Stimulated activated CD4-positive, alpha-beta T cell treated with anti-CD3 and anti-CD28 coated beads, Interleukin-4, amount 100 ng/mL, for 48 hours (primary cell): ENCODE data around the gene MRPS15.
A peak's percentile ranks its signal among the peaks of the same experiment; 100 is the strongest.
"Not testable (repeated sequence)": the region's sequence is repeated elsewhere in the genome, so short reads cannot be mapped to it uniquely, and the experiment has no call there.

ENCODE experiments used
- DNase-seq, 2 donors: peaks; one replicate each; pipeline ENCODE4 v3.0.0-alpha.2; 2020; ENCODE audit warnings: low read depth in 2 of 2

Gene MRPS15

DNA sequence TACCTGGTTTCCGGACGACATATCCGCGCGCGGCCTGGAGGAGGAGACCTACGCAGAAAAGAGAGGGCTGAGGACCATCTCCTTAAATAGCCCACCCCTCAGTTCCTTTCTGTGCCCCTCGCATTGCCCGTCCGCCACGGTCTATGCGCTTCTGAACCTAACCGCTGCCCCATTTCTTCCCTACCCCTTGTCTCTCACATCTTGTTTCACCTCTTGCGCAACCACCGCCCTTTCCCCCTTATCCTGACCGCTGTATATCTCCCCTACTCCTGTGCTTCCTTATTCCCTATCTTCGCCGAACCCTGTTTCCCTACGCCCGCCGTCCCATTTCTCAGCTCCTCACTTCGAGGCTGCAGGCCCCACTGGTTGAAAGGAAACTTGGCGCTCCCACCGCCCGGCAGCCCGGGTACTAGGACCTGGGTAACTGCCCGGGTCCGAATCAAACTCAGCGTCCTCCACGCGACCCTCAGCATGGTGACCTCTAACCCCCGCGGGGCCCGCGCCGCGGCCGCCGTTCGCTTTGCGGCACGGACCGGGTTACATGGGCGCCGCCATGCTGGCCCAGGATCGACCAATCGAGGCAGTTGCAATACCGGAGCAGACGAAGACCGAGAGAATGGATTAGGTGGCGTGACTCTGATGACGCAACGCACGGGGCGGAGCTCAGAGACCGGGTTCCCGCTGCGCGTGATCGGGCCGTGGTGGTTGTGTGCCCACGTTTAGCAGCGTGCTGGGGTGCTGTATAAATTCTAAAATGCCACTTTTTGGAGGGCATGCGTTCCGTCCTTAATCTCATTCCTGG is at the start of gene MRPS15:
MRPS15 (minus strand) TSS at position 582 of the 802 bp plus-strand sequence; CDS start at position 473, 109 bp downstream.
- peak; percentile 95 to 96 for DNase-seq

DNA sequence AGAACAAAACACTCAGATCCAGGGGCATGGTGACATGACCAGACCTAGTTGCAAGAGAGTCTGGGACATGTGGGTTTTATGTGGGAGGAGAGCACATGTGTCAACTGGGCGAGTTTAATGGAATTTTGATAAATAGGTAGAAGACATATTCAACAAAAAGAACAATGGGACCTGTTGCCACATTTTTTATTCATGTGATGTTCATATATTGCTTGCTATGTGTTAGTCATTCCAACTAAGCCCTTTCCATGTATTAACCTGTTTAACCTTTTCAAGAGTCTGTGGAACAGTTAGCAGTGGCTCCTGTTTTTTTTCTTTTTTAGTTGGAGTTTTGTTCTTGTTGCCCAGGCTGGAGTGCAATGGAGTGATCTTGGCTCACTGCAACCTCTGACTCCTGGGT is 48.7 kb upstream of the MRPS15 start:
- DNase-seq: no peak

DNA sequence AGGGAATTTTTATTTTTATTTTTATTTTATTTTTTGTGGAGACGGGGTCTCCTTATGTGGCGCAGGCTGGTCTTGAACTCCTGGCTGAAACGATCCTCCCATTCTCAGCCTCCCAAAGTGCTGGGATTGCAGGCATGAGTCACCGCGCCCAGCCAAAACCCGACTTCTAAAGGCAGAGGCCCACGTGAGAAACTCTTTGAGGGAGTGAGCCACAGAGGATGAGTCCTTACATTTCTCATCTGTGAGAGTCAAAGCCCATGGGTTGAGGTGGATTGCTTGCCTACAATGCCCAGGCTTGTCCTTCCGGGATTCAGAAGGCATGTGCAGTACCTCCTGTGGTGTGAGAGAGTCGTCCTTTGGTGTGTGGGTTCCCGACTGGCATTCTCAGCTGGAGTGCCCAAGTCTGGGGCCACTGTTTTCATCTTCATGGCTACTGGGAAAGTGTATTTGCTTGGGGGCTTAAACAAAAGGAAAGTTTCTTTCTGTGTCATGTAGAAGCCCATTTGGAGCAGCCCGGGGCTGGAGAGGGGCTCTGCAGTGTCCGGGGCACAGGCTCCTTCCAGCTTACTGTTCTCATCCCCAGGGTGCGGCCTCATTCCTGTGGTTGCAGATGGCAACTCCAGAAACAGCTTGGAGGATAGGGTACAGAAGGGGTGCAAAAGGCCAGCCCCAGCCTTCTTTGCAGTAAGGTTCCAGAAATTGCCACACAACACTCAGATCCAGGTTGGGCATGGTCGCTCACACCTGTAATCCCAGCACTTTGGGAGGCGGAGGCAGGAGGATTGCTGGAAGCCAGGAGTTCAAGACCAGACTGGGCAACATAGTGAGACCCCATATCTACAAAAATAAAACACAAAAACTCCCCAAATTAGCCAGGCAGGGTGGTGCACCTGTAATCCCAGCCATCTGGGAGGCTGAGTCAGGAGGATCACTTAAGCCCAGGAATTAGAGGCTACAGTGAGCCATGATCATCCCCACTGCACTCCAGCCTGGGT is 47.9 kb upstream of the MRPS15 start:
- DNase-seq: no peak

DNA sequence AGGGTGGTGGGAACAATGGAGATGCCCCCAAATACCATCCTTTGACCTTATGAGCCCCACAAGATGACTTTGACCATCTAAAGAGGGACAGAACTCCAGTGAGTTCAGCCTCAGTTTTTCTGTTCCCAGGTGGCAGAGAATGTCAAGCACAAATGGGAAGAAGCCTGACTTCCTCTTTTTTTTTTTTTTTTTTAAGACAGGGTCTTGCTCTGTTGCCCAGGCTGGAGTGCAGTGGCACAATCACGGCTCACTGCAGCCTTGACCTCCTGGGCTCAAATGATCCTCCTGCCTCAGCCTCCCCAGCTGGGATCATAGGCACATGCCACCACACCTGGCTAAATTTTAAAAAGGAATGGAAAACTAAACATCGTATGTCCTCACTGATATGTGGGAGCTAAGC is 47.0 kb upstream of the MRPS15 start:
- DNase-seq: not testable (repeated sequence)

DNA sequence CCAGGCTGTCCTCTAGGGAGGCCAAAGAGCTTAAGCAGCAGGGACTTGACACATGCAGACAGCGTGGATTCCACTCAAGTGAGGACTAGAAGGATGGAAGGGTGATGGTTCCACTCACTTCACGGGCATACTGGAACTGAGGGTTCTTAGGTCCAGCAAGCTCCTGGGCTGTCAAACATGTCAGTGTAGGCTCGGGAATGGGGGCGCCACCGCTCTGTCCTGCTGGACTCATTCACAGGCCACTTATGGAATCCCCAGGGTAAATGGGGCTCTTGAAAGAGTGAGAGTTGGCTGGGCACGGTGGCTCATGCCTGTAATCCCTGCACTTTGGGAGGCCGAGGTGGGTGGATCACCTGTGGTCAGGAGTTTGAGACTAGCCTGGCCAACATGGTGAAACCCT is 46.2 kb upstream of the MRPS15 start:
- no peak for DNase-seq

DNA sequence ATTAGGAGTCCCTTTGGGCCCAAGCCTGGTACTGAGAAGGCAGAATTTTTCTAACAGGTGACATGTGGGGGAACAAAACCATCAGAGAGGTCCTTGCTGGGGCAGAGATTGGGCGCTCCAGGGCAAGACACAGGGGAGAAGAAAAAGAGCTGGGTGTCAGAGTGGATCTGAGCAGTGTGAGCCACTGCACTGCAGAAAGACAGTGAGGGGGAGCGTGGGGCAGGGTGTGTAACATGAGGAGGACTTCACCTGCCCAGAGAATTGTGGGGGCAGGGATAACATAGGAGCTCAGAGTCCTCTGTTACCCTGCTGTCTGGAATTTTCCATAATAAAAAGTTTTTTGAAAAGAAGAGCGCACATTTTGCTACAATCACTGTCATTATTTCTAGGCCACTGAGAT is 44.1 kb upstream of the MRPS15 start:
- DNase-seq: no peak

GRCh38 chr1:36506276-36506920 is 42.2 kb upstream of the MRPS15 start:
- DNase-seq: no peak

- DNase-seq: no peak
Observed at GRCh38 chr1:36503733-36504132, 39.5 kb upstream of the MRPS15 start.

DNA sequence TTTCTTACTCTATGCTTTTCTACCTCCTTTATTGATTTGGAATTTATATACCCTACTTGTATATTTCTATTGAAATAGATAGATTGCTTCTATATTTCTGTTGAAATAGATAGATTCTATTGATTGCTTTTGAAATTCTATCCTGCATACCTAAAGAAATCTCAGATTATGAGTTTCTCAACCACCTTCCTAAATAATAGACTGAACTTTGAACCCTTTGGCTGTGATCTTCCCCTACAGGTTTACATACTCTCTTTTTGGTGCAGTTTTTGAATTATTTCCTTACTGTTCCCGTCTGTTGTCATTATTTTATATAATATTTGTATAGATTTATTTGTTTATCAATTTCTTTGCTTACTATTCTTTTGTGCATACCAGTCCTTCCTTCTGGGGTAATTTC is 39.0 kb upstream of the MRPS15 start:
- no peak for DNase-seq

- DNase-seq: no peak
Observed at GRCh38 chr1:36502616-36503015, 38.4 kb upstream of the MRPS15 start.

GRCh38 chr1:36501911-36502310 is 37.7 kb upstream of the MRPS15 start:
- DNase-seq: not testable (repeated sequence)

GRCh38 chr1:36497207-36497606 is 33.0 kb upstream of the MRPS15 start:
- no peak for DNase-seq

- no peak for DNase-seq
Observed at GRCh38 chr1:36494971-36495370, 30.8 kb upstream of the MRPS15 start.

- no peak for DNase-seq
Observed at GRCh38 chr1:36493524-36493923, 29.3 kb upstream of the MRPS15 start.

- no peak for DNase-seq
Observed at GRCh38 chr1:36492491-36492890, 28.3 kb upstream of the MRPS15 start.

GRCh38 chr1:36489258-36490051 is 25.3 kb upstream of the MRPS15 start:
- not testable (repeated sequence) for DNase-seq

- no peak for DNase-seq
Observed at GRCh38 chr1:36487906-36488305, 23.7 kb upstream of the MRPS15 start.

DNA sequence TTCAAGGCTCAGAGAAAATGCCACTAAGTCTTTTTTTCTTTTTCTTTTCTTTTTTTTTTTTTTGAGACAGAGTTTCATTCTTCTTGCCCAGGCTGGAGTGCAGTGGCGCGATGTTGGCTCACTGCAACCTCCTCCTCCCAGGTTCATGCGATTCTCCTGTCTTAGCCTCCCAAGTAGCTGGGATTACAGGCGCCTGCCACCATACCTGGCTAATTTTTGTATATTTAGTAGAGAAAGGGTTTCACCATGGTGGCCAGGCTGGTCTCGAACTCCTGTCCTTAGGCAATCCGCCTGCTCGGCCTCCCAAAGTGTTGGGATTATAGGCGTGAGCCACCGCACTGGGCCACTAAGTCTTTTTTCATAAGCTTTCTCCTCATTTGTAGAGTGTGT is 23.1 kb upstream of the MRPS15 start:
- DNase-seq: not testable (repeated sequence)

- DNase-seq: no peak
Observed at GRCh38 chr1:36486439-36487335, 22.5 kb upstream of the MRPS15 start.

GRCh38 chr1:36486093-36486438 is 21.9 kb upstream of the MRPS15 start:
- no peak for DNase-seq
